ENCODE measurements around the gene SNAP25.

The SNAP25 gene

DNA sequence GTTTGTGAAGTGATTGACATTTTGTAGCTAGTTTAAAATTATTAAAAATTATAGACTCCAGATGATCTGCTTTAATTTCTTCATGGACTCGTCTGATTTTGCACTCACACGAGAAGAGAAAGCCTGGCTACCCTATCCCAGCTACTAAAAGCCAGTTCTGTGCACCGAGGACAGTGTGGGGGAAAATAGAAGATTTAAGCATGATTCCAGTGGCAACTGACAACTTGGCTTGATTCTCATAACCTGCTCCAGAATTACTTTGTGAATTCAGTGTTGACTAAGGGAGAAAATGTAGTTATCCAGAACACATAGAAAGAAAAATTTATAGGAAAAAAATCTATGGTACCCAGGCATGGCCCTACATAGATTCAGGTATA lies 88.7 kb downstream of the SNAP25 start:
- no peak for DNase-seq

DNA sequence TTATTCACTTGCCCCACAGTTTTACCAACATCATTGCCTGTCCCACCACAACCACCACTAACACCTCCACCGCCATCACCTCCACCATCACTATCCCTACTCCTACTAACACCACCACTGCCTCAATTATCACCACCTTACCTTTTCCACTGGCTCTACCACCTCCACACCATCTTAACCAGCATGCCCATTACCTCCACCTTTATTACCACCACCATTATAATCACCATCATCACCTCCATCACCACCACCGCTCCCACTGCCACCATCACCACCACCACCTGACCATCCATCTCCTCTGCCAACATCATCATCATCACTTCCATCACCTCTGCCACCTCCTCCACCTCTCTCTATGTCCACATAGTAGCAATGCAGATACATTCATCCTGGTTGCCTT lies 90.0 kb downstream of the SNAP25 start:
- DNase-seq, result no peak

DNA sequence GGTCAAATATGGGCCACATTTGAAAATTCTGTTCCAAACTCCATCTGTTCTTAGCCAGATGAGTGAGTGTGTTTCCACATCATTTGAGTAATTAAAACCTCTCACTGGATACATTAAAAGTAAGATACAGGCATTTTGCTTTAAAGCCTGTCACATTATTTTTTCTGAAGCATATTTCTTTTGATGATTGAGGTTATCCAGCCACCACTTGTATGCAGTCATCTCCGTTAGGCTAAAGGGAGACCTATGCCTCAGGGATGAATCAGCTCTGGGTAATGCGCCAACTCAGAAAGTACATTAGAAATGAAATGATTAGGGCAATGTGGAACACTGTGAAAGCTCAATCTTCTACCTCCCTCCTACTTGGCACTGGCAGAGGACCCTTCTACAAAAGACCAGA lies 90.7 kb downstream of the SNAP25 start:
- DNase-seq, result no peak

DNA sequence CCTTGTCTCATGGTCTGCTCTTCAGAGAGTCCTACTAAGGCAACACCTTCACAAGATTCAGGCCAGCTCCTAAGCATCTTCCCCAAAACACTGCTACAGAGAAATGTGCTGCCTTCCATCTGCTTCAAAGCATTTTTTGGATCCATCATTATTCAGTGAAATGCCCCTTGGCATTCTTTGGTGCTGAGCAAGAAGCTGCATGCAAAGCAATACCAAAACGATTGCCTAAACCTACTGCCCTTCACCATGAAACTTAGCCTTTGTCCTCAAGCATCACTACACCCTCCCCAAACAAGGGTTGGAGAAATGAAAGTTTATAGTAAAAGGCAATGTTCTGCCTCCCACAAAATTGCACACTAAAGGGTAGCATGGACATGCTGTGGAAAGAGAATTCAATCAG lies 93.5 kb downstream of the SNAP25 start:
- DNase-seq, result no peak

DNA sequence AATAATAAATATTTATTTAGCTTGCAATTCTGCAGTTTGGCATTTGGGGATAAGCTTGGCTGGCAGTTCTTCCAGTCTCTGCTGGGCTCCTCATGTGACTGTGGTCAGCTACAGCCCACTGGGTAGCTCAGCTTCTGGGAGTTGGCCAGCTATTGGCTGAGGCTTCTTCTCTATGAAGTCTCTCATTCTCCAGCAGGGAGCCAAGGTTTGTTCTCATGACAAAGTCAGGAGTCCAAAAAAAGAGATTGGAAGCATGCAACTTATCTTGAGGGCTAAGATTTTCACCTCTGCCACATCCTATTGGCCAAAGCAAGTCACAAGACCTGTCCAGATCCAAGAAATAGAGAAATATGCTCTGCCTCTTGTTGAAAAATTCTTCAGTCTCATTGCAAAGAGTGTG lies 94.6 kb downstream of the SNAP25 start:
- no peak for DNase-seq

DNA sequence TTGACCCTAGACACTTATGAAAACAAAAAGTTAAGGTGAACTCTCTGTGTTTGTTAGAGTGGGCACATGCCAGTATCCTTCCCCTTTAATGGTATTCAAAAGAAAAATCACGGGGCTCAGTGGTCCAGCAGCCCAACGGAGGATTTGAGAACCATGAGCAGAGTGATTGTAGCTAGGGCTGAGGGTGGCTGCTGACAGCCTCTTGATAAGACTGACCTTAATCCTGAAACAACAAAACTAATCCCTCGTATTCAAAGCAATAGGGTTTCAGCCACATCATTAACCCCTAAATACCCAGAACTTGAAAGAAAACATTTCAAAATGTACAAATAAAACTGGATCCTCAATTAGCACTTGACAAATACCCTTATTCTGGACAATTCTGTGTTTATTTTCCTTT lies 95.1 kb downstream of the SNAP25 start:
- DNase-seq, result no peak

DNA sequence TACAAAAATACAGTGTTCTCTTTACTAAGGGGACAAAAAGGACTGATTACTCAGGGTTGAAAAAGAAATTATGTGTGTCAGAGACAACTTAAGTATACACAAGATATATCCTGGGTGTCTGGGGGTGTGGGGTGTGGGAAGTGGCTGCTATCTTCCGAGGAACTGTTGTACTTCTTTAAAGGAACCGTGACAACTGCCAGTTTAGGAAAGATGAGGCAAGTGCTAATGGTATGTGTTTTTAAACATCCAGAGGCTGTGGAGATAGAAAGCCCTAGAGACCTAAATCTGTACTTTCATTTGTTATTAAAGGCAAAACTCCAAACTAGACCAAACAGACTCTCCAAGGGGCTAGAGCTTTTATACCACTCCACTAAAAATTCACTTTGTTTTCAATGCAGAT lies 95.6 kb downstream of the SNAP25 start:
- DNase-seq, result no peak

DNA sequence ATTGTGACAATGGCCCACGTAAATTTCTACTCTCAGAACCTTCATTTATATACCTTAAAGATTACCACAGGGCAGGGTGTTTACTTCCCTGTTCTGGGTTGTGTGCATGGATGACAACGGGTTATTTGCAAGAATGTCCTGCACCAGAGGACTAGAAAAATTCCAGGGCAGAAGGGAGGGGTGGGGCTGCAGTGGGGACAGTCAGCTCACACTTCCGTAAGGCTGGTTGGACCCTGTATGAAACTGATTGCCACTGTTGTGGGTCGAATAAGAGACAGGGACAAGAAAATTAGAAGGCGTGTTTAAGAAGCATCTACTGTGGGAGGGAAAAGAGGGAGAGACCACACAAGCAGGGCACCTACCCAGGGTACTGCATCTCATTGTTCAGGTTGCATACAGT lies 96.5 kb downstream of the SNAP25 start:
- DNase-seq, result no peak

DNA sequence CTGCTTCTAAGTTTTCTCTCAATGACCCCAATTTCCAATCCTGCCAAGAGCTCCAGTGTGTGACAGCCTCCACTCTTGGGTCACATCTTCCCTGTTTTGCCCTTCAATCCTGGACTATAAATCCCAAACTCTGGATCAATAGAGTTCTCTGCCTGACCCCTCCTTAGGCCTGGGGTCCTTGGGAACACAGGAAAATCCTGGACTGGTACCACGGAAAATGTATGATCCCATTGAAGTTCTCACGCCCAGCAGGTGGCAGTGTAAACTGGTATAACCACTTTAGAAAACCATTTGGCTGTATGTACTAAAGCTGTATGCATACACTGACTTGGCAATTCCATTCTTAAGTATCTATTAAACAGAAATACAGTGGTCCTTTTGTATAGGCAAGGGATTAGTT lies 98.0 kb downstream of the SNAP25 start:
- DNase-seq, result no peak

DNA sequence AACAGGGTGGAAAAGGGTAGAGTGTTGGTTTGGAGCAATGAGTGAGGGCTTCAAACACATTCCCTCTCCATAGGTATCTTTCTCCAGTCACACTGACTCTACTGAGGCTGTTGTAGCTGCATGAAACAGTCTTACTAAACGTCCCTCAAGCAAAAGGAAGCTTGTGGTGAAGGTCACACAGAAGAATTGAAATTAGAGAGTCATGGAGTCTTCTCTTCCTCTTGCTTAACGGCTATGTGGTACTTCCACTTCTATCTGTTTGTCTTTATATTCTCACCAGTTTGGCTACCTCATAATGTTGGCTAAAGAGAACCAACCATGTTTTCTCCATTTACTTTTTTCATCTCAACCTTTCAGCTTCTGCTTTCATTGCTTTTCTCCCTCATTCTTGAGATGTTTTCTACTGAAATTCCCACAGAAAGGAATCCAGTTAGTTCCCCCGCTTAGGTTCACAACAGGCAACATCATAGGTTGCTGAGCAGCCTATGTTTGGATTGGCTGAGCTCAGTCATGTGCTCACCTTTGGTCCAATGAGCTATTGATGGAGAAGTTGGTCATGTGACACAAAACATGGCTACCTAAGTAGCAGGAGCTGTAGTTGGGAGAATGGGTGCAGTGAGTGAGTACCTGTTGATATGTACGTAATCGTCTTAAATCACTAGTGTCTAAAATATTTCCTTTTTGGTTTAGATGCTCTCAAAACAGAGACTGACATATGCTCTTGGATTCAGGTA lies 99.8 kb downstream of the SNAP25 start:
- no peak for DNase-seq

DNA sequence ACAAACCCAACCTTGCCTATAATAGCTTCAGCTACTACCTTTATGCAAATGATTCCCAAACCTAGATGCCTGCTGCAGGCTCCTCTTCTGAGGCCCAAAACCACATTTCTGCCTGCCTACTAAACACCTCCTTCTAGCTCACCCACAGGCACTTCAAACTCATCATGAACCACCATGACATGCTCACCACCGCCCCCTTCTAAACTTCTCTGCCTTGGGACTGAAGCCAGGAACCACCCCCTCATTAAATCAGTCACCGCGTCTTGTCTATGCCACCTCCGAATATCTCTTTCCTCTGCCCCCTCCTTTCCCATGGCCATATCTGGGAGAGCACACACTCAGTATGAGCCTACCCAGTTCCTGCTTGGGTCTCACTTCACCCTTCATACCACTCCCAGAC lies 101.2 kb downstream of the SNAP25 start:
- DNase-seq, result no peak

DNA sequence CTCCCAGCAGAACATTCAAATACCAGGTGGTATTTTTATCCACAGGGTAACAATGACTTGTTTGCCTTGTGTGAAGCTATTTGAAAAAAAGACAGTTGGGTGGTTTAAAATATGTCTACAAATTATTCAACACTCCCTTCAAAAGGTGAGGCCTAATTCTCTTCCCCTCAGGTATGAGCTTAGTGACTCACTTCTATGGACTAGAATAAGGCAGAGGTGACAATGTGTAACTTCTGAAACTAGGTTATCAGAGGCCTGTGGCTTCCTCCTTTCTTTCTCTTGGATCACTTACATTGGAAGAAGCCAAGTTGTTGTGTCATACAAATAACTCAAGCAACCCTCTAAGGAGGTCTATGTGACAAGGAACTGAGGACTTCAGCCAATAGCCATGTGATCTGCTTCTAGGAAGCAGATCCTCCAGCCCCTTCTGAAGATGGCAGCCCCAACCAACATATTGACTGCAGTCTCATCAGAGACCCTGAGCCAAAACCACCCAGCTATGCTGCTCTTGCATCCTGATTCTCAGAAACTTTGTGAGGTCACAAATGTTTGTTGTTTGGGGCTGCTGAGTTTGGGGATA lies 102.6 kb downstream of the SNAP25 start:
- DNase-seq, result no peak

DNA sequence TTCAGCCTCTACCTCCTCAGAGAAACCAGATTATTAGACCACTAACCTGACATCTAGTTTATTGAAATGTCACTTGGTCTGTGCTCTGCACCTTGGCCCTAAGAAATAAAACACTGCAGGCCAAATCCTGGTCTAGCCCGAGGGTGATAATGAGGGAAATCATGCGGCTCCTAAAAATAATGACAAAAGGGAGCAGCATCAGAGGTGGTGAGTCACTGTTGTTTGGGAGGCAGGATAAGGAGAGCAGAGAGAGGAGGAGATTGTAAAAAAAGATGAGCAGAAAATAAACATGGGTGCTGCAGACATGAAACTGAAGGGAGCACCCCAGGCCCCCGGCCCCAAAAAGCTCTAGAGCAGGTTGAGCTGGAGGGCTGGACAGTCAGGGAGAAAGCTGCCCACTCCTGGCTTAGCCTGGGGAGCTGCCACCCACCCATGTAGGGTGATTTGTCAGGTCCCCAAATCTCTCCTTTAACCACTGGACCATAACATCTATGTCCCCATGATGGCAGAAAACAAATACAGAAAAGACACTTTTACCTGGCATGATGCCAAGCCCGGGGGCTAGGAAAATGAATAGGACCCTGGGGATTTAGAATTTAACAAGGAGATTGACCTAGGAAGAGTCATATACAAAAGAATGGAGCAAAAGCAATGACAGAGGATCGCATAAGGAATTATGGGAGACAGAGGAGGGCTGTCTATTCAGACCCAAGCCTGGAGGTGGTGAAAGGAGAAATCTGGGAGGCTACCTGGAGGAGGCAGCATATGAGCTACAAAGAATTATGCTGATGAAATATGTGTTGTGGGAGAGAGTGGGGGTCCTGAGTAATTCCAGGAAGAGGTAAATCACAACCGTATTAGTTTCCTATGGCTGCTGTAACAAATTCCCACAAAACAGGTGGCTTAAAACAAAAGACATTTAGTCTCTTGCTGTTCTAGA lies 103.7 kb downstream of the SNAP25 start:
- DNase-seq, result no peak

DNA sequence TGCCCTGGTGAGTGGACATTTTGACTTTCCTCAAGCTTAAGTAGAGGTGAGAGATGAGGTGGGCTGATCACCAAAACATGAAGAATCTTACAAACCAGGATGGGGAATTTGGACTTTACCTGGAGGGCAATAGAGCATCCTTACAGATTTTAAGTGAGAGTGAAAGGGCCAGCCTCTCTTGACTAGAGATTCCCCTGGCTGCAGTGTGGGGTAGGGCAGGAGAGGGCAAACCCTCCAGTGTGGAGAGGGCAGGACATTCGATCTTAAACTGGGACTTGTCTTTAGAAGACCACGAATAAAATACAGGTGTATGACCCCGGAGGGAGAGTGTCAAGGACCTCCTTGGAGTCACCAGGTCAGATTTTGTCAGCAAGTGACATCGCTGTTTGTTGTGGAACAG lies 105.1 kb downstream of the SNAP25 start:
- no peak for DNase-seq

DNA sequence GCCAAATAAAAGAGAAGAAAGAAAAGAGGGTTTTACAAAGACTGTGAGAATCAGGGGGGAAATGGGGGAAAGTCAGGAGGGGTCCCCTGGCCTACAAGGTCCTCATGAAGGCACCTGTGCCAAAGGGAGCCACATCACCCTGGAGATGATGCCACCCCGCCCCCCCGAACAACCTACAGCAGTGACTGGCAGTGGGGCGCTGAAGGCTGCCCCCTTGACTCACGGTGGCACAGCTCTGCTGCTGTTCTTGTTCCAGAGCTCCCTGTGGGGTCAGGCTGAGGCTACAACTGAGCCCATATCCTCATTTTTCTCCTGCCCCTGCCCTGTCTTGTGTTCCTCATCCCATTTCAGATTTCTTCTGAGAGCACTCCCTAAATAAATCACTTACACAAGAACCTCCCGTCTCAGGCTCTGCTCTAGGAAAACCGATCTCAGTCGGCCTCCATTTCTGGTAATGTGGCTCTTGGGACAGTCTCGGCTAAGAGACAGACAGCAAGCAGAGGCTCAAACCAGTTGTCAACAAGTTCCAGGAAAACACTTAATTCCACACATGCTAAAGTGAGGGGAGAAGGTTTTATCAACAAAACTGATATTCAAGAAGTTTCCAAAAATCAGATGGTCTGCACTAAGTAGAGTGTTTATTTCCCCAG lies 105.7 kb downstream of the SNAP25 start:
- DNase-seq, result no peak

DNA sequence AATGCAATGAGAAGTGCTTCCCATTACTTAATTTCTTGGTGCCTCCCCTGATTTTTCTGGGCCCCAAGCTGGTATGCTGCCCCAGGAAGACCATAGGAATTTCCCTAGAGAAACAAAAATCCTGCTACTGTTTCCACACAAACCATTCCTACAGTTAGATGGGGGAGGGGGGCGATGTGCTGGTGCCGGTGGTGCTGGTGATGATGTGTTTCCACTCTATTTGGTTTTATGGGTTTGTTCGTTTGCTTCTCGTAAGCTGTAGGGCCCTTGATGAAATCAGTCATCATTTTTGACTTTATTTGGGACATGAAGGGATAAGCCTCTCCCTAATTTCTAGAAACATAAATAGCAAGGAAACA lies 110.2 kb downstream of the SNAP25 start:
- DNase-seq, result no peak

DNA sequence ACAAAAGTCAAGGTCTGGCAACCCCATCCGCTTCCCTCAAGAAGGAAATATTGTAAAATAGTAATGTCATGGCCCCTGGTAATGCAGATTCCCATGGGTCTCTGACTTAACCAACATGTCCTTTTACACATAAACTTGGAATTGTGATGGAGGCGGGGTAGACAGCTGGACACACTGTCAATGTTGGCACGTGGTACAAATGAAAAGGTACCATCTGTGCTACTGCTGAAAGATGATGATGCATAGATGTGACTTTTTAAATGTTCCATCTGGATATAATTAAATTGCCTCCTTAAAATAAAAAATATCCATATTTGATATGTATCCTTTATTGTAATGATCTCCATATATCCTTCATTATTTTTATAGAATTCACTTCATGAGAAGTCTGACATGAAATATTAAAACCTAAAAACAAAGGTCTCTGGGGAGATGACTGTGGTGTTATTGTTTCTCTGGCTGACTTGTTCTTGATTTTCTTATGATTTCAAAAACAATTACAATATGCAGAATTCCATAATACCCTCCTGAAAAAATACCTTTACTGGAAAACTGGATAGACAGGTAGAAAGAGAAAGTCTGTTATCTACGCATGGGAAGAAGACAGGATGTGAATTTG lies 110.9 kb downstream of the SNAP25 start:
- no peak for DNase-seq

DNA sequence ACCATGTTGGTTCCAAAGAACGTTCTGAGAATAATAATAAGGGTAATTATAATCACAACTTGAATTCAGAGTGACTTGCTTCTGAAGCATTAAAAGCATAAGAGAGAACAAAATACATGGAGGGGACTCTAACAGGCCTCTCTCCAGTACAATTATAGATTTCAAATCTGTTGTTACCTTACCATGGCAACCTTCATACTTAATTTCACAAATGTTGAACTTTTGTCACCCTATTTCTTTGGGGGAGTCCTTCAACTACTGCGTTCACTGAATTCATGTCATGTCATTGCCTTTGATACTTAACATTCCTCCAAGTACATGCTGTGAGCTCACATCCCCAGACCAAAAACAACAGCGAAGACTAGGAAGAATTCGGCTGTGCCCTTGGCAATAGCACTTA lies 111.4 kb downstream of the SNAP25 start:
- DNase-seq, result no peak

DNA sequence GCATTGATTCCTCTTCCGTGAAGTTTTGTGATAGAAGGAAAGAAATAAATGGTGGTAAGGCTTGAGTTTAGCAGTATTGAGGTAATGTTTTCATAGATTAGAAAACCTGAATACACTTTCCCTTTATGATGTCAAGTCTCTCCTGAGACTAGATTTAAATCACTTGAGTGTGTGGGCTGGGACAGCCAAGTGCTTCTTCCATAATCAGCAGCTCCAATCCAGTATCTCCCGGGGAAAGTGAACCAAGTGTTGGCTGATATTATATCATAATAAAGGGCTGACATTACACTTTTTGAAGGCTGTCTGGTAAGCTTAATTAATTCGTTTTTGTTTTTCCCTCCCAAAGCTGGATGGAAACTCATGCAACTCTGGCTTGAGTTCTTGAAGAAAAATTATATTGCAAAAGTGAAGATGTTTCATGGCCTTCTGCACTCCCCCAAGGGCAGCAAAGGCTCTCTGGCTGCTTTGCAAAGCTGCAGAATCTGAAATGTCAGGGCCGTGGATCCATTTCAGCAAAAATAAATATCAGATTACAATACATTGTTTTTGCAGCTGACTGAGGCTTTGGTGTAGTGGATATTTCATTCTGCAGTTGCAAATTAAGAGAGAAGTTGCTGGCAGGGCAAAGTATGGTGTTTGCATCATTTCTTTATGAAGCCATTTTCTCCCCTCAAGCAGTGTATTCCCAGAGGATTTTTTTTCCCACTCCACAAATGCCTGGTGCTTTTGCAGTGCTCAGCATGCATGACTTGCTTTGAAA lies 114.2 kb downstream of the SNAP25 start:
- DNase-seq, result peak; percentile 54

DNA sequence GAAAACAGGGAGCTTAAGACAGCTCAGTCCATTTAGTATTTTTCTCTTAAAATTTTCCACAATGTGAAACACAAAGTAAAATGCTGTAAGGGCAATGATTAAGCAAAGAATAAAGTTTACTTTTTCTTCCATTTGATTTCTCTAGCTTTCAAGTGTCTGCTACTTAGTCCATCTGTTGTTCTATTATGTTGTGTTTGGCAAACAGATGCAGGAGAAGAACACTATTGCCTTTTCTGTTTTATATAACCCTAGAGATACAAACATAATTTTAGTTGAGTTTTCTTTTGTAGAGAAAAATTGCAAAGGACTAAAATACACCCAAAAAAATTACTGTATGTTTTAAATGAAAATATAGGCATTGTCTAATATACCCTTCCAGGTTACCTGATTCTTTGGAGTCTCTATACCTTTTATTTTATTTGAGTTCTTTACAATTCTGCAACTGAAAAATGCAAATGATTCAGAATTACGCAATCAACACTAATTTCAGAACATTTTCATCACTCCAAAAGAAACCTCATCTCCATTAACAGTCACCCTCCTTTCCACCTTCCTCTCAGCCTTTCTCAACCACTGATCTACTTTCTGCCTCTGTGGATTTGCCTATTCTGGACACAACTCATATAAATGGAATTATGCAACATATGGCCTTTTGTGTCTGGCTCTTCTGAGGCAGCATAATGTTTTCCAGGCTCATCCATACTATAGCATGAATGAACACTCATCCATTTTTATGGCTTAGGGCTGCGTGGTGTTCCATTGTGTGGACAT lies 118.5 kb downstream of the SNAP25 start:
- no peak for DNase-seq

DNA sequence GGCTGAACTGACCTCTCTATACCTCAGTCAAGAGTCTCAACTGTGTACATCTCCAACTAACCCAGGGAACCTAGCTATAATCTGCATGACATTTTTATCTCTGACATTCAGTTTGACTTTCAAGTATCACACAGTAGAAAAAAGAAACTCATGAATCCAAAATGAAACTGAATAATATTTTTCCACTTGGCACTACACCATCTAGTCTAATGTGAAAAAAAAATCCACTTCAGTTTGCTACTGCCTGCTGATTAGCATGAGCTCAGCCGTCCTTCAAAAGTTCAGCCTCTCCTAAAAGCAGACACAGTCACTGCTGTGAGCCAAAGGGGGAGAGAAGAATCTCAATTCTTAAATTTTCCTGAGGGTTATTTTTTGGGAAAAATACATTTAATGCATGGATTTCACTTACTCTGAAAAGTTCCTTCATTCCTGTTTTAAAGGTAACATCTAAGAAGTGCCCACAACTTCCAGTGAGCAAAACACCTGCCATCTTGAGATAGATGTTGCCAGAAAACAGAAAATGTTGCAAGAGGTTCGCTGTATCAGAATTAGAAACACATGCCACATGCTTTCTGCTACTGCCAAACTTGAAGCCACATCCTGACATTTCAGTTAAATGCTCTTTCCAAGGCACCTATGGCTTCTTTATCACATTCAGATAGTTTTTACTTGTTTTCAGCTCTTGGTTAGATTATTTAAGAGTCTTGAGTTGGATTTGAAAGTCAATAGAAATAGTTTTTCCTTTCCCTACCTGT lies 120.0 kb downstream of the SNAP25 start:
- DNase-seq, result no peak
